ENCODE results near the gene EFNA1.

DNA sequence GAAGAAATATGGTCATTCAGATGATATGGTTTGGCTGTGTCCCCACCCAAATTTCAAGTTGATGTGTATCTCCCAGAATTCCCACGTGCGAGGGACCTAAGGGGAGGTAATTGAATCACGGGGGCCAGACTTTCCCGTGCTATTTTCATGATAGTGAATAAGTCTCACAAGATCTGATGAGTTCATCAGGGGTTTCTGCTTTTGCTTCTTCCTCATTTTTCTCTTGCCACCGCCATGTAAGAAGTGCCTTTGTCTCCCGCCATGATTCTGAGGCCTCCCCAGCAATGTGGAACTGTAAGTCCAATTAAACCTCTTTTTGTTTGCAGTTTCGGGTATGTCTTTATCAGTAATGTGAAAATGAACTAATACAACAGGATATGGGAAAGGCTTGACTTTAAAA lies 14.1 kb downstream of the EFNA1 start:
- TF ChIP-seq CTCF (IDR thresholded peaks at IDR 0.05) (no peak), ZFX (IDR thresholded peaks at IDR 0.05; ENCODE audit: borderline replicate concordance) (no peak)
